ENCODE data around the gene NAA11.
"Not testable (repeated sequence)": the region's sequence is repeated elsewhere in the genome, so short reads cannot be mapped to it uniquely, and the experiment has no call there.

NAA11 gene

DNA sequence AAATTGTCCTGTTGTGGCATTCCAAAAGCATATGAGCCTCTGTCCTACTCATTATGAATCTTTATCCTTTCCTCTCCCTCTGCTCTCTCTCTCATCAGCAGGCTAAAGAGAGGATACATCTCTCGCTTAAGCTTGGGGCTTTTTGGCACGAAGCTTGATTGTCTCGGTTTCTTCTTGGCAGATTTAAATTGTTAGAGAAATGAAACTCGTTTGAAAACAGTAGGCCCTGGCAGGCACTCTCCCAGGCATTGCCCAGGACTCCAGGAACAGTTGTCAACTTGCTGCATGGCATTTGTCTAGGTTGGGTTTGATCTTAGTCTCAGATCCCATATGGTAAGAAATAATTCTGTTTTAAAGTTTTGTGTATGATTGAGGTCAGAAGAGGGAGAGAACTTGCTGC lies 35.5 kb downstream of the NAA11 start:
- no peaks in the 10 kb centered on the region for H3K36me3 ChIP-seq (ENCODE audit: control insufficient read depth, insufficient read depth, low read length)
- no peak for DNase-seq (ENCODE audit: extremely low read depth, insufficient read length)
- no peak overlapping the region for H3K4me3 ChIP-seq (replicated peaks; ENCODE audit: low read depth, low read length)
- H3K27me3 ChIP-seq (replicated peaks; ENCODE audit: control insufficient read depth, insufficient read depth, low read length), result no peaks in the 10 kb centered on the region
- TF ChIP-seq, protein P1, sequence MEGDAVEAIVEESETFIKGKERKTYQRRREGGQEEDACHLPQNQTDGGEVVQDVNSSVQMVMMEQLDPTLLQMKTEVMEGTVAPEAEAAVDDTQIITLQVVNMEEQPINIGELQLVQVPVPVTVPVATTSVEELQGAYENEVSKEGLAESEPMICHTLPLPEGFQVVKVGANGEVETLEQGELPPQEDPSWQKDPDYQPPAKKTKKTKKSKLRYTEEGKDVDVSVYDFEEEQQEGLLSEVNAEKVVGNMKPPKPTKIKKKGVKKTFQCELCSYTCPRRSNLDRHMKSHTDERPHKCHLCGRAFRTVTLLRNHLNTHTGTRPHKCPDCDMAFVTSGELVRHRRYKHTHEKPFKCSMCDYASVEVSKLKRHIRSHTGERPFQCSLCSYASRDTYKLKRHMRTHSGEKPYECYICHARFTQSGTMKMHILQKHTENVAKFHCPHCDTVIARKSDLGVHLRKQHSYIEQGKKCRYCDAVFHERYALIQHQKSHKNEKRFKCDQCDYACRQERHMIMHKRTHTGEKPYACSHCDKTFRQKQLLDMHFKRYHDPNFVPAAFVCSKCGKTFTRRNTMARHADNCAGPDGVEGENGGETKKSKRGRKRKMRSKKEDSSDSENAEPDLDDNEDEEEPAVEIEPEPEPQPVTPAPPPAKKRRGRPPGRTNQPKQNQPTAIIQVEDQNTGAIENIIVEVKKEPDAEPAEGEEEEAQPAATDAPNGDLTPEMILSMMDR (IDR thresholded peaks at IDR 0.05; ENCODE audit: insufficient read depth, low read length, poor library complexity, severe bottlenecking), result no peak

DNA sequence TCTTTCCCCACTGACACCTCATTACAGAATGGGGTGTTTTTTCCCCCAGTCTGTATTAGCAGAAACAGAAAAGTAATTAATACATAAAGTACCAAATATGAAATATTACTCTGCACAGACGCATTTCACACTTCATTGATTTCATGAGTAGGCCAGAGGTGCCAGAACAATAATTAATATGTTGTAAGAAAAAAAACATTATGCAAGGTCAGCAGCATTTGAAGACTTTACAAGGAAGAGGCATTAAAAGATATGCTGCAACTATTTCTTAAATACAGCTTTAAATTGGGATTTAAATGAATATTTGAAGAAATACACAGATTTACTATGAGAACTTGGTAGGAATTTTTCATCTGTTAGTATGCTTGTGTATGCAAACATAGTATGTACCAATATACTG lies 37.7 kb downstream of the NAA11 start:
- H3K4me3 ChIP-seq (replicated peaks; ENCODE audit: low read depth, low read length), result no peak overlapping the region
- TF ChIP-seq, protein P1 (IDR thresholded peaks at IDR 0.05; ENCODE audit: insufficient read depth, low read length, poor library complexity, severe bottlenecking), result no peak
- DNase-seq (ENCODE audit: extremely low read depth, insufficient read length), result no peak
- no peaks in the 10 kb centered on the region for H3K27me3 ChIP-seq (replicated peaks; ENCODE audit: control insufficient read depth, insufficient read depth, low read length)
- H3K36me3 ChIP-seq (ENCODE audit: control insufficient read depth, insufficient read depth, low read length), result no peaks in the 10 kb centered on the region

DNA sequence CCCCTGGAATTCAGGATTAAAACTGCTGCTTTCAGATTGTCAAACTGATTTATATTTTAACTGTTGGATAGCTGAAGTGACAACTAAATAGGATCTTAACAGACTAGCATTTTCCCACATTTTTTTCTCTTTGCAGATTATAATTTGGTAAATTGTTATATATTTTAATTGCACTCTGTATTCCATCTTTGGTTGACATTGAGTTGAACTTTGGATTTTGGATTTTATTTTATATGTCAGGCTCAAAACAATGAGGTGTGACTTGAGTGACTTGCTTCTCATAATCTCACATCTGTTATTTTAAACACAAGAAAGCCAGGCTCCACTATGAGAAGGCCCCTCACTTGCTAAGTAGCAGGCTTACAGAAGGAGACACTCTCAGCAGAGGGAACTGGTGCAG lies 38.1 kb downstream of the NAA11 start:
- no peak overlapping the region for H3K4me3 ChIP-seq (replicated peaks; ENCODE audit: low read depth, low read length)
- no peak for DNase-seq (ENCODE audit: extremely low read depth, insufficient read length)
- TF ChIP-seq, protein P1 (IDR thresholded peaks at IDR 0.05; ENCODE audit: insufficient read depth, low read length, poor library complexity, severe bottlenecking), result no peak

DNA sequence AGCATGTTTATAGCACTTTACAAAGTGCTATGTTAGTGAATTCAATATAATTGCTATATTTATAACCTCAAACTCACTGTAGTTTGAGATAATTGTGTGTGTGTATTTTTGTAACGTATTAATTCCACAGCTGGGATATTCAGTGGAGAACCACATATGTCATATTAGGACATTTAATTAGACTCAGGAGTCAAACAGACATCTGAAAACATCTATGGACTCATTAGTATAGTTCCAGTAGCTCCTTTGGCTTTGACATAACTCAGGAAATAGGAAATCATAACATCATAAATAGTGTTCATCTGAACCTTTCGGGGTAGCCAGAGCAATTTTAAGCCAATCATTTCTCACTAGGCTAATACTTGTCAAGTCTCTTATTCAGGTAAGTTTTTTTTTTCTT lies 38.8 kb downstream of the NAA11 start:
- no peak overlapping the region for H3K4me3 ChIP-seq (replicated peaks; ENCODE audit: low read depth, low read length)
- H3K27me3 ChIP-seq (replicated peaks; ENCODE audit: control insufficient read depth, insufficient read depth, low read length), result no peaks in the 10 kb centered on the region
- no peak for DNase-seq (ENCODE audit: extremely low read depth, insufficient read length)
- no peaks in the 10 kb centered on the region for H3K36me3 ChIP-seq (ENCODE audit: control insufficient read depth, insufficient read depth, low read length)
- TF ChIP-seq, protein P1 (IDR thresholded peaks at IDR 0.05; ENCODE audit: insufficient read depth, low read length, poor library complexity, severe bottlenecking), result no peak

More for the DNA sequence above, 38.1 kb downstream of the NAA11 start:
- Histone ChIP-seq H3K27me3 (replicated peaks; ENCODE audit: control insufficient read depth, insufficient read depth, low read length) (no peaks in the 10 kb centered on the region), H3K36me3 (ENCODE audit: control insufficient read depth, insufficient read depth, low read length) (no peaks in the 10 kb centered on the region)

GRCh38 chr4:79281566-79282359 lies 44.1 kb downstream of the NAA11 start:
- DNase-seq (ENCODE audit: extremely low read depth, insufficient read length), result no peak
- H3K36me3 ChIP-seq (ENCODE audit: control insufficient read depth, insufficient read depth, low read length), result no peaks in the 10 kb centered on the region
- no peak overlapping the region for H3K4me3 ChIP-seq (replicated peaks; ENCODE audit: low read depth, low read length)
- TF ChIP-seq, protein P1 (IDR thresholded peaks at IDR 0.05; ENCODE audit: insufficient read depth, low read length, poor library complexity, severe bottlenecking), result no peak
- H3K27me3 ChIP-seq (replicated peaks; ENCODE audit: control insufficient read depth, insufficient read depth, low read length), result no peaks in the 10 kb centered on the region

DNA sequence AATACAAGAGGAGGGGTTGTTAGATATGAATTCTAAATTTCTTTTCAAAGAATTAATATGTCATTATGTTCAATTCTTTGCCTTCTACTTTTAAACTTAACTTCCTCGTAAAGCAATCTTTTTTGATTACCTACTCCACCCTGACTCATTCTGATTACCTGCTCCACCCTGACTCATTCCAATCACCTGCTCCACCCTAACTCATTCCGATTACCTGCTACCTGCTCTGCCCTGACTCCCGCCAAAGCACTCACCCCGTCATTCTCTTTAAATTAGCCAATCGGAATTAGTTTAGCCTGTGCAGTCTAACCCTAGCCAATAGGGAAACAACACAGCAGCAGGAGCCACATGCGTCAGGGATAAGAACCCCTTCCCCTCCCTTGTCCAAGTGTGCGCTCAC lies 48.4 kb downstream of the NAA11 start:
- not testable (repeated sequence) for DNase-seq (ENCODE audit: extremely low read depth, insufficient read length); H3K36me3 ChIP-seq (ENCODE audit: control insufficient read depth, insufficient read depth, low read length); H3K4me3 ChIP-seq (replicated peaks; ENCODE audit: low read depth, low read length); H3K27me3 ChIP-seq (replicated peaks; ENCODE audit: control insufficient read depth, insufficient read depth, low read length)

Measured in GM06990 (cell line).